M059J (cell line): Measurements from ENCODE around the gene OTOP3. TPM values are rescaled to one million over a fixed set of nuclear protein-coding genes. Genes with fewer than 3 reads are reported as not detected.

Source experiments
- DNase-seq: peaks from one replicate; pipeline ENCODE4 v3.0.0-alpha.2; 2012; ENCODE audit warnings: low read depth
- total RNA-seq: library from RNA; depleted of rRNA; stranded (reverse); fragments of >200 nt; shearing (Covaris generic); gene quantifications from 2 replicates; pipeline ENCODE4 v1.2.3, GENCODE V29; 2014; rRNA removed

OTOP3 gene
- total RNA-seq, 1 experiment from 2014 or later: not detected

DNA sequence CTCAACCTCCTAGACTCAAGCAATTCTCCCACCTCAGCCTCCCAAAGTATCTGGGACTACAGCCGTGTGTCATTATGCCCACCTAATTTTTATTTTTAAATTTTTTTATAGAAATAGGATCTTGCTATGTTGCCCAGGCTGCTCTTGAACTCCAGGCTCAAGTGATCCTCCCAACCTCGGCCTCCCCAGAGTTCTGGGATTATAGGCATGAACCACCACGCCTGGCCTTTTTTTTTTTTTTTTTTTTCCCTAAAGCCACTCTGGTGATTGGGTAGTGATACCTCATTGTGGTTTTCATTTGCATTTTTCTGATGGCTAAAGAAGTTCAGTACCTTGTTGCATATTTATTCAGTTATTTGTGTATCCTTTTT, 50.5 kb downstream of the OTOP3 start:
- DNase-seq: no peak

DNA sequence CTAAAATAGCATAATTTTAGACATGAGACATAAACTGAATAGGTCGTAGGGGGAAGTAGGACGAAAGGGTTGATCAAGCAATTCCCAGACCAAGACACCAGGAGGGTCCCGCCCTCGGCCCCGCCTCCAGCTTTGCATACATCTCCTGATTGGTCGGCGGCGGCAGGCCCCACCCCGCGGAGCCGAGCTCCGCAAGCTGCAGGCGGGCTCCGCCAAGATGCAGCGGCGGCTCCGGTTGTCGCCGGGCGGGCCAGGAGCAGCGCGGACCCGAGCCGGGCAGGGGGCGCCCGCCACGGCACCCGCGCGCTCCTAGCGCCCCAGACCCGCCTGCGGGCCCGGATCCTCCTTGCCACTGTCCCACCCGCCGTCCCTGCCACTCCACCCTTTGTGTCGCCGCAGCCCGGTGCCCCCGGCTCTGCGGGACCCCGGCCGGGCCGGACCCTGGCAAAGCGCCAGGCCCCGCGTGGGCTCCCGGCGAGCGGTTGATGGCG, 51.8 kb downstream of the OTOP3 start, which contains the start of gene CDR2L:
TSS of gene CDR2L (plus strand) at position 215 of the 491 bp plus-strand sequence. CDS start 412 bp downstream, outside the sequence.
- DNase-seq: peak; percentile 86

DNA sequence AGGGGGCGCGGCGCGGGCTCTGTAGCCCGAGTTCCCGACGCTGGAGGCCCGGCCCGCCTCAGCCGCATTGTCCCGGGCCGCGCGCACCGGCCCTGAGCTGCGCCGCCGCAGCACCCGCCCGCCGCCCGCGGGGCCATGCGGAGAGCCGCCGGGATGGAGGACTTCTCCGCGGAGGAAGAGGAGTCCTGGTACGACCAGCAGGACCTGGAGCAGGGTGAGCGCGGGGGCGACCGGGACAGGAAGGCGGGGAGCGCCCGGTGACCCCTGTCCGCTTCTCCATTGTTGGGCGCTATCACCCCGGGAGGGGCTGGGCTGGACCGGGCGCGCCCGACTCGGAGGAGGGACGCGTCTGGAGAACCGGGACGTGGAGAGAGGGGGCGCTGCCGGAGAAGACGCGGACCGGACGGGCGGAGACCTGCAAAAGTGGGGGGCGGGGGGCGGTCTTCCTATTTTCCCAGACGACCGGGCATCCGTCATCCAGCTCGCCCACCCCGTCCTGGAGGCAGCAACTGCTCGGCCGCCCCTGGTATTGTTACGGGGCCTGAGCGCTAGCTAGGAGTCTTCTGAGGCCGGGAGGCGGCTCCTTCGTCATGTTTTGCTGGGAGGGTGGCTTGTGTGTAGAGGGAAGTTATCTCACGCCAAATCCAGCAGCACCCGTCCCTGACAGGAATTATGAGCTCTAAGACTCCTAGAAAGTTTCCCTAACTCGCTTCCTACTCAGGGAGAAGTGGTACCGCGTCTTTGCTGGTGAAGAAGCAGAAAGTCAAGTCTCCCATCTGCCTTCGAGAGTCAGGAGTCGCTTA, 52.4 kb downstream of the OTOP3 start:
- peak; percentile 69 for DNase-seq

DNA sequence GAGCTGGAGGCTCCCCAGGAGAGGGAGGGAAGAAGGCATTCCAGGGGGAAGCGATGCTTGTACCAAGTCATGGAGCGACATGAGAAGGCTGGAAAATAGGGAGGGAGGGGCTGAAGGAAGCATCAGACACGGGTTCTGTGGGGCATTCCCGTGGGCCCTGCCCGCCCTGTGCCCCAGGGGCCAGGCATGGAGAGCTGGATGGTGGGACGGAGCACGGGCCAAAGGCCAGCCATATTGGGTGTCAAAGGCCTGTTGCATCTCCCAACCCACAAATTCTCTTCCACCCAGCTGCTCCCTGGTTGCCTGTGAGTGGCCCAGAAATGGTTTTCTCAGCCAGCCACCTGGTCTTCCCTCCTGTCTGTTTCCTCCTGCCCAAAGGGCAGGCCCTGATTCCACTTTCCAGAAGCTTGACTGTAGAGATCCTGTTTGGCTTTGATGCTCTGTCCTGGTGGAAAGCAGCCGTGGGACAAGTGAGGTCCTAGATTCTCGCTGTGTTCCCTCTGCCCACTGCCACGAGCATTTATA, 54.9 kb downstream of the OTOP3 start:
- DNase-seq: no peak

DNA sequence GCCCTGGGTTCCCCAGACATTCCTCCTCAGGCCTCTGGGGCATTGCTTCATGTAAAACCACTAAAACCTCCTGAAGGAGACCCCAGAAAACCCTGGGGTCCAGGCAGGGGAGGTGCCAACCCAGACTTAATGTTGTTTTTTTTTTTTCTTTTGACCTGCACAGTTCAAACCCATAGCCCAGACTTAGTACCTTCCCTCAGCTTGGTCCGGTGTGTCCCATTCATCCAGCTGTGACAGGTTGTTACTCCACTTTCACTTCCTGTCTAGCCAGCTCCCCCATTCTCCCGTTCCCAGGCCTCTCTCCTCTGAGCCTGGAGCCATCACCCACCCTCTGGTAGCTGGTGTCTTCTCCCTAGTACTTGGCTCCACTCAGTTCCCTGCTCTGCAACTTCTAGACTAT, 56.5 kb downstream of the OTOP3 start:
- DNase-seq: no peak

DNA sequence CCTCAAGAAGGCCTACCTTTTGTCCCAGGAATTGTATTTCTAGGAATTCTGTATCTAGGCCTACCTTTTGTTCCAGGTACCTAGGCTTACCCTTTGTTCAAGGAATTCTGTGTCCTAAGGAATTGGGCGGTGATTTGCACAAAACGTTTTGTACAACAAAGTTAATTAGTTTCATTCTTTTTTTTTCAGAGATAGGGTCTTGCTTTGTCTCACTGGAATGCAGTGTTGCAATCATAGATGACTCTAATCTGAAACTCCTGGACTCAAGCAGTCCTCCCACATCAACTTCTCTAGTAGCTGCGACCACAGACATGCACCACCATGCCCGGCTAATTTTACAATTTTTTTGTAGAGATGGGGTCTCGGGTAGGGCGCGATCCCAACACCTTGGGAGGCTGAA, 58.7 kb downstream of the OTOP3 start:
- no peak for DNase-seq

DNA sequence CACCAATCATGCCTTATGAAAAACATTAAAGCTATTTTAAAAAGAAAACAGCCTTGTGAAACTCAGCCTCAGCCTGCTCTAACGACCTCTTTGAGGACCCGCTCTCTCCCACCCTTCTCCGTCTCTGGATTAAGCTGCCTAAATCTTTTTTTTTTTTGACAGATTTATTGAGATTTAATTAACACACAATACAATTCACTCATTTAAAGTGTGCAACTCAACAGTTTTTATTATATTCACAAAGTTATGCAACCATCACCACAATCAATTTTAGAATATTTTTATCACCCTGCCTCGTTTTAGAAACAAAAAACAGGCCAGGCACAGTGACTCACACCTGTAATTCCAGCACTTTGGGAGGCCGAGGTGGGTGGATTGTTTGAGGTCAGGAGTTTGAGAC, 60.1 kb downstream of the OTOP3 start:
- DNase-seq: no peak

DNA sequence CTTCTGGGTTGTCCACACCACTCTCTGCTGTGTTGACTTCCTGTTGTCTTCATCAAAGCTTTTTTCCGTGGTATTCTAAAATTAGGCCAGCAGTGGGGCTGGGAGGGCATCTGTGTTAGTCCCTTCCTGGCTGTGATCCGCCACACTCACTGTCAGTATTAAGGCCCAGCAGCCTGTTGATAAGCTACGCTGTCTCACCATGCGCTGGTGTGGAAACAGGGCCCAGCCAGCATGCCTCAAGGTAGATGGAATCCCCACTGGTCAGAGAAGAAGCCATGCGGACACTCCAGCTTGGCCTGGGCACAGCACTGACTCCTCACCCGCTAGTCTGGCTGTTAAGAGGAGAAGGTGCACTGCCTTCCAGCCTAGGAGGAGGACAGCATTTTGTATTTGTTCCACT, 63.1 kb downstream of the OTOP3 start:
- DNase-seq: no peak

DNA sequence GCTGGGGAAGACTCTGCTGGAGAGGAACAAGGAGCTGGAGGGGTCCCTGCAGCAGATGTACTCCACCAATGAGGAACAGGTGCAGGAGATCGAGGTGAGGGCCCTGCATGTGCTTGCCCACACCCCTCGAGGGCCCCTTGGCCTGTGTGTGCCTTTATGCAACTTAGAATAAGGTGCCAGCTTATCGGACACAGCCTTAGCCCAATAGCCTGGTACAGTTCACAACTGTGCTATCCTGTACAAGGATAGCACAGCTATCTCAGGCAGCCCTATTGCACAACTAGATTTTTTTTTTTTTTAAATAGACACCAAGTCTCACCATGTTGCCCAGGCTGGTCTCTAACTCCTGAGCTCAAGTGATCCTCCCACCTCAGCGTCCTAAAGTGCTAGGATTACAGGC, 63.8 kb downstream of the OTOP3 start:
- DNase-seq: no peak

Other genes with a start within 250 kb of the OTOP3 start
- not detected in 2 replicates for gene CD300LF, start 223.0 kb upstream of the OTOP3 start, total RNA-seq
- not detected in 2 replicates for gene RAB37, start 198.6 kb upstream of the OTOP3 start, total RNA-seq
- gene NHERF1, start 187.3 kb upstream of the OTOP3 start, total RNA-seq: 63.1 and 80.7 TPM in 2 replicates
- 18.4 and 18.5 TPM in 2 replicates for gene NAT9, start 159.6 kb upstream of the OTOP3 start, total RNA-seq
- 0.02 TPM in 1 of 2 replicates, not detected in the other for gene GRIN2C, start 76.0 kb upstream of the OTOP3 start, total RNA-seq
- gene FDXR, start 62.9 kb upstream of the OTOP3 start, total RNA-seq: 4.6 and 6.5 TPM in 2 replicates
- not detected in 2 replicates for gene FADS6, start 42.3 kb upstream of the OTOP3 start, total RNA-seq
- gene USH1G, start 12.6 kb upstream of the OTOP3 start, total RNA-seq: not detected in 2 replicates
- gene OTOP2, start 11.6 kb upstream of the OTOP3 start, total RNA-seq: not detected in 2 replicates
- gene HID1, start 36.9 kb downstream of the OTOP3 start, total RNA-seq: 0.39 TPM in 1 of 2 replicates, not detected in the other
- gene CDR2L, start 51.7 kb downstream of the OTOP3 start, total RNA-seq: 7.0 and 13.6 TPM in 2 replicates
- gene MRPL58, start 76.8 kb downstream of the OTOP3 start, total RNA-seq: 55.7 and 65.0 TPM in 2 replicates
- 440 and 491 TPM in 2 replicates for gene ATP5PD, start 111.1 kb downstream of the OTOP3 start, total RNA-seq
- gene KCTD2, start 111.3 kb downstream of the OTOP3 start, total RNA-seq: 18.9 and 25.1 TPM in 2 replicates
- gene SLC16A5, start 152.1 kb downstream of the OTOP3 start, total RNA-seq: 0.07 TPM in 1 of 2 replicates, not detected in the other
- gene ARMC7, start 174.1 kb downstream of the OTOP3 start, total RNA-seq: 4.8 and 6.1 TPM in 2 replicates
- gene NT5C, start 195.8 kb downstream of the OTOP3 start, total RNA-seq: 28.7 and 39.4 TPM in 2 replicates
- 360 and 365 TPM in 2 replicates for gene JPT1, start 218.6 kb downstream of the OTOP3 start, total RNA-seq
- gene SUMO2, start 247.1 kb downstream of the OTOP3 start, total RNA-seq: 170 and 171 TPM in 2 replicates